NT2/D1 (cell line): ENCODE results near the gene RETREG1.

Experiments
- YY1 ChIP-seq: IDR thresholded peaks from 2 replicates; pipeline ENCODE4 v1.6.1; 2011; ENCODE audit not compliant: insufficient read length, insufficient read depth
- ZNF274 ChIP-seq: IDR thresholded peaks from 2 replicates; pipeline ENCODE4 v1.6.1; 2011; ENCODE audit warnings: mild to moderate bottlenecking, low read depth, low read length

- TF ChIP-seq ZNF274 = no peak
- no peak for TF ChIP-seq YY1
Observed at GRCh38 chr5:16663840-16664239, 47.0 kb upstream of the RETREG1 start.
